Stimulated activated CD4-positive, alpha-beta T cell treated with anti-CD3 and anti-CD28 coated beads, Interleukin-15, amount 100 ng/mL, for 48 hours (primary cell): Measurements from ENCODE around the gene MFAP3L.
"Not testable (repeated sequence)": the region's sequence is repeated elsewhere in the genome, so short reads cannot be mapped to it uniquely, and the experiment has no call there.

Source experiments
- DNase-seq, 2 donors: peaks; one replicate each; pipeline ENCODE4 v3.0.0-alpha.2; 2020; ENCODE audit warnings: low read depth in 2 of 2

Gene MFAP3L

GRCh38 chr4:170026253-170027021, at the start of gene MFAP3L:
MFAP3L (minus strand) TSS chr4:170026395; CDS start chr4:170005877, 20,518 bp downstream.
- peak; percentile 55 to 76 for DNase-seq

GRCh38 chr4:170071196-170071595, 45.0 kb upstream of the MFAP3L start:
- no peak for DNase-seq

GRCh38 chr4:170068438-170069128, 42.4 kb upstream of the MFAP3L start:
- DNase-seq: no peak

- no peak for DNase-seq
These were observed 33.2 kb upstream of the MFAP3L start for GRCh38 chr4:170059421-170059820.

- no peak for DNase-seq
These were observed 32.6 kb upstream of the MFAP3L start for GRCh38 chr4:170058826-170059225.

GRCh38 chr4:170057866-170058265, 31.7 kb upstream of the MFAP3L start:
- DNase-seq: no peak

- no peak for DNase-seq
These were observed 26.7 kb upstream of the MFAP3L start for GRCh38 chr4:170052919-170053318.

- DNase-seq: no peak
These were observed 25.2 kb upstream of the MFAP3L start for GRCh38 chr4:170051402-170051801.

GRCh38 chr4:170049766-170050165, 23.6 kb upstream of the MFAP3L start:
- no peak for DNase-seq

- DNase-seq: peak in 1 of 2 donors; percentile 27
These were observed 21.7 kb upstream of the MFAP3L start for GRCh38 chr4:170047771-170048354.

- not testable (repeated sequence) for DNase-seq
These were observed 20.0 kb upstream of the MFAP3L start for GRCh38 chr4:170046156-170046555.

- no peak for DNase-seq
These were observed 14.0 kb upstream of the MFAP3L start for GRCh38 chr4:170040031-170040680.

- no peak for DNase-seq
These were observed 12.6 kb upstream of the MFAP3L start for GRCh38 chr4:170038769-170039168.

- DNase-seq: no peak
These were observed 12.0 kb upstream of the MFAP3L start for GRCh38 chr4:170038232-170038631.

- no peak for DNase-seq
These were observed 11.3 kb upstream of the MFAP3L start for GRCh38 chr4:170037481-170037880.

GRCh38 chr4:170035845-170036244, 9.7 kb upstream of the MFAP3L start:
- DNase-seq: no peak

- no peak for DNase-seq
These were observed 9.0 kb upstream of the MFAP3L start for GRCh38 chr4:170035231-170035630.

- DNase-seq: no peak
These were observed 7.8 kb upstream of the MFAP3L start for GRCh38 chr4:170033999-170034398.

GRCh38 chr4:170030121-170030520, 3.9 kb upstream of the MFAP3L start:
- DNase-seq: no peak

- peak; percentile 83 to 86 for DNase-seq
These were observed 1.1 kb upstream of the MFAP3L start for GRCh38 chr4:170027181-170027829.

- no peak for DNase-seq
These were observed 507 bp downstream of the MFAP3L start for GRCh38 chr4:170025523-170026252.
